Smooth muscle cell (in vitro differentiated cells): ENCODE measurements around the gene ZNF804A. TPM values are rescaled to one million over a fixed set of nuclear protein-coding genes. Genes with fewer than 3 reads are reported as not detected.

Source experiments
- DNase-seq: peaks from one replicate; lab custom pipeline; 2025; ENCODE audit not compliant: unreplicated experiment; lab: John Stamatoyannopoulos, UW
- H2AFZ ChIP-seq: fragments of 200-600 bp; sonication (generic); 2 replicates; pipeline ENCODE4 v1.6.0; 2016; ENCODE audit warnings: antibody characterized with exemption, low read depth, mild to moderate bottlenecking
- H3F3A ChIP-seq: fragments of 200-600 bp; sonication (generic); 2 replicates; pipeline ENCODE4 v1.6.0; 2017; ENCODE audit warnings: antibody characterized with exemption, low read depth
- H3K27ac ChIP-seq: fragments of 200-600 bp; sonication (generic); 2 replicates; pipeline ENCODE4 v1.5.1; 2016; ENCODE audit warnings: low read depth, mild to moderate bottlenecking
- H3K27me3 ChIP-seq: fragments of 200-600 bp; sonication (generic); 2 replicates; pipeline ENCODE4 v1.6.1; 2016; ENCODE audit warnings: low read depth, mild to moderate bottlenecking
- H3K36me3 ChIP-seq: fragments of 200-600 bp; sonication (generic); 2 replicates; pipeline ENCODE4 v1.5.1; 2016; ENCODE audit warnings: low read depth
- H3K4me1 ChIP-seq: fragments of 200-600 bp; sonication (generic); 2 replicates; pipeline ENCODE4 v1.5.1; 2016; ENCODE audit warnings: low read depth
- H3K4me2 ChIP-seq: fragments of 200-600 bp; sonication (generic); 2 replicates; pipeline ENCODE4 v1.6.0; 2016; ENCODE audit warnings: mild to moderate bottlenecking
- H3K4me3 ChIP-seq: fragments of 200-600 bp; sonication (generic); 2 replicates; pipeline ENCODE4 v1.5.1; 2016; ENCODE audit warnings: mild to moderate bottlenecking
- H3K79me2 ChIP-seq: fragments of 200-600 bp; sonication (generic); 2 replicates; pipeline ENCODE4 v1.6.0; 2016; ENCODE audit warnings: low read depth, mild to moderate bottlenecking
- H3K9ac ChIP-seq: fragments of 200-600 bp; sonication (generic); 2 replicates; pipeline ENCODE4 v1.6.0; 2016; ENCODE audit warnings: low read depth
- H3K9me3 ChIP-seq: fragments of 200-600 bp; sonication (generic); replicated peaks from 2 replicates; pipeline ENCODE4 v1.5.1; 2016; ENCODE audit warnings: low read depth
- H4K20me1 ChIP-seq: fragments of 200-600 bp; sonication (generic); 2 replicates; pipeline ENCODE4 v1.6.0; 2016; ENCODE audit warnings: low read depth
- CTCF ChIP-seq: fragments of 200-600 bp; sonication (generic); IDR thresholded peaks from 2 replicates; pipeline ENCODE4 v1.5.1; 2017; ENCODE audit warnings: borderline replicate concordance, mild to moderate bottlenecking, antibody characterized with exemption; ENCODE audit not compliant: insufficient read depth, poor library complexity, severe bottlenecking
- WGBS: methylation state at CpG from one replicate; pipeline ENCODE4 v1.1.7; 2016; ENCODE audit warnings: low lambda C conversion rate; 5-methylcytosine and 5-hydroxymethylcytosine counted together
- polyA plus RNA-seq: library from polyadenylated mRNA; unstranded; fragments of >200 nt; fragmentation: Nextera tagmentation; extraction: Ambion mirVana; gene quantifications from 2 replicates; pipeline ENCODE4 v1.2.1, GENCODE V29; 2016
- total RNA-seq: library from RNA; depleted of rRNA; stranded (reverse); fragments of >200 nt; gene quantifications from 2 replicates; pipeline ENCODE4 v1.2.3, GENCODE V29; 2014

The ZNF804A gene
- total and polyA plus RNA-seq, 2 experiments from 2014 or later, result 1.0 to 1.3 TPM

- Histone ChIP-seq H3K79me2 (no peaks in the 10 kb centered on the region), H3K4me1 (no peaks in the 10 kb centered on the region), H3K4me2 (no peak overlapping the region), H3K9me3 (no peaks in the 10 kb centered on the region), H4K20me1 (no peaks in the 10 kb centered on the region), H3K36me3 (no peaks in the 10 kb centered on the region), H3F3A (no peaks in the 10 kb centered on the region), H2AFZ (no peak overlapping the region), H3K27ac (no peak overlapping the region), H3K9ac (no peak overlapping the region), H3K4me3 (no peak overlapping the region), H3K27me3 (no peaks in the 10 kb centered on the region)
- no peak for TF ChIP-seq CTCF
- WGBS, result 47% methylated on average over 3 of the region's 3 CpGs
- DNase-seq, result no peak
Measured at GRCh38 chr2:184683911-184684310, 85.6 kb downstream of the ZNF804A start.

GRCh38 chr2:184685999-184686841 lies 87.9 kb downstream of the ZNF804A start:
- H3K4me3 ChIP-seq, result no peak overlapping the region
- H3K4me2 ChIP-seq, result no peak overlapping the region
- no peak overlapping the region for H3K9ac ChIP-seq
- 93% methylated on average over 6 of the region's 6 CpGs for WGBS
- H3K27me3 ChIP-seq, result no peaks in the 10 kb centered on the region
- DNase-seq, result no peak
- H4K20me1 ChIP-seq, result no peaks in the 10 kb centered on the region
- no peaks in the 10 kb centered on the region for H3F3A ChIP-seq
- H3K79me2 ChIP-seq, result no peaks in the 10 kb centered on the region
- H3K36me3 ChIP-seq, result no peaks in the 10 kb centered on the region
- no peak overlapping the region for H3K27ac ChIP-seq
- no peaks in the 10 kb centered on the region for H3K4me1 ChIP-seq
- no peak overlapping the region for H2AFZ ChIP-seq
- no peak for TF ChIP-seq CTCF
- no peaks in the 10 kb centered on the region for H3K9me3 ChIP-seq

- no peaks in the 10 kb centered on the region for H3K27me3 ChIP-seq
- no peak overlapping the region for H3K4me3 ChIP-seq
- DNase-seq, result no peak
- no peaks in the 10 kb centered on the region for H3K9me3 ChIP-seq
- H3K4me1 ChIP-seq, result no peaks in the 10 kb centered on the region
- no peak overlapping the region for H3K27ac ChIP-seq
- 100% methylated on average over 1 of the region's 1 CpG for WGBS
- TF ChIP-seq CTCF, result no peak
- no peaks in the 10 kb centered on the region for H4K20me1 ChIP-seq
- H3K79me2 ChIP-seq, result no peaks in the 10 kb centered on the region
- H3K36me3 ChIP-seq, result no peaks in the 10 kb centered on the region
- no peaks in the 10 kb centered on the region for H3F3A ChIP-seq
- H2AFZ ChIP-seq, result no peak overlapping the region
- H3K9ac ChIP-seq, result no peak overlapping the region
- no peak overlapping the region for H3K4me2 ChIP-seq
Measured at GRCh38 chr2:184689638-184690037, 91.3 kb downstream of the ZNF804A start.
